NCI-H1105 treated with DMSO at 0.1 percent for 48 hours (cell line): ENCODE results near the gene DPCD.
A peak's percentile ranks its signal among the peaks of the same experiment; 100 is the strongest.

Experiments used
- DNase-seq: peaks from one replicate; lab custom pipeline; 2025; lab: John Stamatoyannopoulos, UW

Gene DPCD

GRCh38 chr10:101587725-101588653, at the start of gene DPCD, which contains the start of gene POLL:
Gene DPCD, plus strand, starts transcription at chr10:101588321. Its CDS starts 16 bp downstream, at chr10:101588337.
Gene POLL, minus strand, starts transcription at chr10:101588257. Its CDS starts 897 bp downstream, at chr10:101587360.
- DNase-seq, result peak; percentile 88

GRCh38 chr10:101538446-101538845, 49.7 kb upstream of the DPCD start:
- DNase-seq, result peak; percentile 80

GRCh38 chr10:101545898-101546297, 42.2 kb upstream of the DPCD start:
- peak; percentile 50 for DNase-seq

GRCh38 chr10:101550965-101551364, 37.2 kb upstream of the DPCD start:
- DNase-seq, result no peak

- DNase-seq, result no peak
These were observed 35.7 kb upstream of the DPCD start for GRCh38 chr10:101552442-101552841.

- no peak for DNase-seq
These were observed 30.6 kb upstream of the DPCD start for GRCh38 chr10:101557541-101557940.

- DNase-seq, result no peak
These were observed 29.9 kb upstream of the DPCD start for GRCh38 chr10:101558204-101558603.

- DNase-seq, result no peak
These were observed 29.2 kb upstream of the DPCD start for GRCh38 chr10:101558671-101559595.

- DNase-seq, result no peak
These were observed 28.4 kb upstream of the DPCD start for GRCh38 chr10:101559596-101560297.

- DNase-seq, result peak; percentile 18
These were observed 27.6 kb upstream of the DPCD start for GRCh38 chr10:101560298-101561067.

- DNase-seq, result peak; percentile 21
These were observed 26.8 kb upstream of the DPCD start for GRCh38 chr10:101561068-101561915.

GRCh38 chr10:101562231-101562630, 25.9 kb upstream of the DPCD start:
- DNase-seq, result no peak

- DNase-seq, result no peak
These were observed 25.1 kb upstream of the DPCD start for GRCh38 chr10:101563007-101563406.

GRCh38 chr10:101563497-101564040, 24.6 kb upstream of the DPCD start:
- no peak for DNase-seq

GRCh38 chr10:101564490-101564991, 23.6 kb upstream of the DPCD start:
- no peak for DNase-seq

GRCh38 chr10:101565370-101565900, 22.7 kb upstream of the DPCD start:
- no peak for DNase-seq

- no peak for DNase-seq
These were observed 22.2 kb upstream of the DPCD start for GRCh38 chr10:101565936-101566332.

GRCh38 chr10:101566333-101567164, 21.6 kb upstream of the DPCD start:
- peak; percentile 34 for DNase-seq
